GM12875 (cell line): Measurements from ENCODE around the gene KIAA0753.

Experiments used
- H3K4me3 ChIP-seq: one replicate; pipeline ENCODE4 v1.5.1; 2011; ENCODE audit warnings: low read depth, low read length, control low read depth
- TF ChIP-seq, protein P1 (sequence below): IDR thresholded peaks from 2 replicates; pipeline ENCODE4 v1.5.1; 2011; ENCODE audit warnings: low read depth, mild to moderate bottlenecking, control low read depth, inconsistent platforms, low read length, moderate library complexity, borderline replicate concordance; ENCODE audit not compliant: insufficient read depth

Gene KIAA0753

DNA sequence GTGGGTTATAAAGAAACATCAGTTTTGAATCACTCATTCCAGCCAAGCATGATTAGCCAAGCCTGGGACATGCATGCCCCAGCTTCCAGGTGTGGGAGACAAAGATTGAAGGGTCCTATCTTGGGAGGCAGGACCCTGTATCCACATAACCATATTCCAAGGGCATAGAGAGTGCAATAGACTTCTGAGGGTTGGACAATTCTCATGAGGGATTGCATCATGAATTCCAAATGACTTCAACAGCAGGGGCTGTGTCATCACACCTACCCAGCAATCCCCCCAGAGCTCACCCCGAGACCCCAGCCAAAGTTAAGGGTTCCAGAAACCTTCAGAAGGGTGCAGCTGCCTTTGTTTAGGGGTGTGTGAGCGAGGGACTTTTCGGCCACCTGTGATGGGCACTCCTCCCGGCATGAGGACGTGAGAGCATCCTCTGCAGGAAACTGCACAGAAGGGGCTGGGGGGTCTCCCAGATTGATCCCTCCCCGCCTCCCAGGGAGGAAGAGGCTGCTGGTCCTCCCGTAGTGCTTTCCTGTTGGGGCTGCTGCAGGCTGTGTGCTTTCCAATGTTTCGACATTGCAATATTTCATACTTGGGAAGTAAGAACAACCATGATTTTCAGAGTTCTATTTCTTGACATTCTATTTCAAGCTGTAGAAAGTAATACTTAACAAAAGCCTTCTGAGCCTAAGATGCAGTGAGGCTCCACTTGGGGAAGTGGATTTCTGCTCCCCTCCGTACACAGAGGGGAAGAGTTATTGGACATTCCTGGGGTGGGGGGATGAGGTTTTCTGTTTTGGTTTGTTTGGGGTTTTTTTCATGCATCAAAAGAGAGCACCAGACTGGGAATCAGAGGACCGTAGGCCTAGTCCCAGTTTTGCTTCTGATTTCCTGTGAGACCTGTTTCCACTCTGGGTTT, 70.9 kb downstream of the KIAA0753 start:
- TF ChIP-seq, protein P1, sequence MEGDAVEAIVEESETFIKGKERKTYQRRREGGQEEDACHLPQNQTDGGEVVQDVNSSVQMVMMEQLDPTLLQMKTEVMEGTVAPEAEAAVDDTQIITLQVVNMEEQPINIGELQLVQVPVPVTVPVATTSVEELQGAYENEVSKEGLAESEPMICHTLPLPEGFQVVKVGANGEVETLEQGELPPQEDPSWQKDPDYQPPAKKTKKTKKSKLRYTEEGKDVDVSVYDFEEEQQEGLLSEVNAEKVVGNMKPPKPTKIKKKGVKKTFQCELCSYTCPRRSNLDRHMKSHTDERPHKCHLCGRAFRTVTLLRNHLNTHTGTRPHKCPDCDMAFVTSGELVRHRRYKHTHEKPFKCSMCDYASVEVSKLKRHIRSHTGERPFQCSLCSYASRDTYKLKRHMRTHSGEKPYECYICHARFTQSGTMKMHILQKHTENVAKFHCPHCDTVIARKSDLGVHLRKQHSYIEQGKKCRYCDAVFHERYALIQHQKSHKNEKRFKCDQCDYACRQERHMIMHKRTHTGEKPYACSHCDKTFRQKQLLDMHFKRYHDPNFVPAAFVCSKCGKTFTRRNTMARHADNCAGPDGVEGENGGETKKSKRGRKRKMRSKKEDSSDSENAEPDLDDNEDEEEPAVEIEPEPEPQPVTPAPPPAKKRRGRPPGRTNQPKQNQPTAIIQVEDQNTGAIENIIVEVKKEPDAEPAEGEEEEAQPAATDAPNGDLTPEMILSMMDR = no peak
- no peak overlapping the region for H3K4me3 ChIP-seq

DNA sequence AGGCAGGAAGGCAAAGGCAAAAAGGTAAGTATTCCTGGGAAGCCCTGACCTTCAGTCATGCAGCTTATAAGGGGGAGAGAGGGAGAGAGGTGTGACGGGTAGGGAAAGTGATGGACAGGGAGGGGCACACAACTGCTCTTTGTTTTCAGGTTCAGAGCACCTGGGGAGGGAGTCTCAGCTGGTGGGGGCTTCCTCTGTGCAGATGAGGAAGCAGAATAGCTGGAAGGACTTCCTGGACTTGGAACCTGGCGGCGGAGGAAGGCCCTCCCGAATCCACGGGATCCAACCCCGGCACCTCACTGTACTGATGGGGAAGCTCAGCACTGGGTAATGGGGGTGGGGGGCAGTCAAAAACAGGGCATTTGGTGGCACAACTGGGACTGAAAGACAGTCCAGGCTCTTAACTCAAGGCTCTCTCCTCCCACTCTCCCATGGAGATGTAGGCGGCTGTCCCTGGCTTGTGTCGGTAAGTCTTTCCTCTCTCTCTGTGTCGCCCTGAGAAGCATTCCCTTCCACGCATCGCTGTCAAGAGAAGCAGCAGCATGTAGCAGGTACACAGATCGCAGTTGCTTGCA, 72.2 kb downstream of the KIAA0753 start:
- TF ChIP-seq, protein P1 = no peak

DNA sequence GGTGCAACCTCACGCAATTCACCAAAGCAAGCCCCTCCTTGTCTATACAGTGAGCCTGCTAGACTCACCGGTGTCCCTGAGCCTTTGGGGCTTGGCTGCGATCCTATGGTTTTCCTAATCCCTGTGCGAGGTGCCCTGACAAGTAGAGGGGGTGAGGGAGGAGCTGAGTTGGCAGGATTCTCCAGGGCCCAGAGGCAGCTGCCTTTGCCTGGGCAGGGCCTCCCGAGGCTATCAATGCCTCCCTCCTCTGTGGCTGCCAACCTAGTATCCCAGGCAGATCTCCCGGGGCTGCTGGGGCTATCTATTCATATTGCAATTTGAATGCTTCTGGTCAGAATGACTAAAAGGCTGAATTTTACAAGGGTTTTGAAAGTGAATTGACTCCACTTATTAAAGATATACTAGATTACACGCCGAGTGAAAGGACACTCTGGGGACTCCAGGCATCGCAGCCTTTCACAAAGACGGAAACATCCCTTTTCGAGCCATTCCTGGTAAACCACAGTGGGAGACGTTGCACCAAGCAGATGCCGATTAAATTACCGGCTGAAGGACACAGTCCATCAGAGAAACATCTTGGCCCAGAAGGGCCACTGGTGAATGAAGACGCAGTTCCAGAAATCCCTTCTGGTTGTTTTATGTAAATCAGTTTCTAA, 72.9 kb downstream of the KIAA0753 start:
- TF ChIP-seq, protein P1 = no peak
- no peak overlapping the region for H3K4me3 ChIP-seq

More for the DNA sequence above, 72.2 kb downstream of the KIAA0753 start:
- no peak overlapping the region for H3K4me3 ChIP-seq

DNA sequence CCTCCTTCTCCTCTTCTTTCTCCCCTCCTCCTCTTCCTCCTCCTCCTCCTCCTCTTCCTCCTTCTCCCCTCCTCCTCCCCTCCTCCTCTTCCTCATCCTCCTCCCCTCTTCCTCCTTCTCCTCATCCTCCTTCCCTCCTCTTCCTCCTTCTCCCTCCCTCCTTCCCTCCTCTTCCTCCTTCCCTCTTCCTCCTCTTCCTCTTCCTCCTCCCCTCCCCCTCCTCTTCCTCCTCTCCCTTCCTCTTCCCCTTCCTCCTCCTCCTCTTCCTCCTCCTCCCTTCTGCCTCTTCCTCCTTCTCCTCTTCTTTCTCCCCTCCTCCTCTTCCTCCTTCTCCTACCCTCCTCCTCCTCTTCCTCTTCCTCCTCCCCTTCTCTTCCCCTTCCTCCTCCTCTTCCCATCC, 79.1 kb downstream of the KIAA0753 start:
- H3K4me3 ChIP-seq = no peak overlapping the region
- TF ChIP-seq, protein P1 = no peak

DNA sequence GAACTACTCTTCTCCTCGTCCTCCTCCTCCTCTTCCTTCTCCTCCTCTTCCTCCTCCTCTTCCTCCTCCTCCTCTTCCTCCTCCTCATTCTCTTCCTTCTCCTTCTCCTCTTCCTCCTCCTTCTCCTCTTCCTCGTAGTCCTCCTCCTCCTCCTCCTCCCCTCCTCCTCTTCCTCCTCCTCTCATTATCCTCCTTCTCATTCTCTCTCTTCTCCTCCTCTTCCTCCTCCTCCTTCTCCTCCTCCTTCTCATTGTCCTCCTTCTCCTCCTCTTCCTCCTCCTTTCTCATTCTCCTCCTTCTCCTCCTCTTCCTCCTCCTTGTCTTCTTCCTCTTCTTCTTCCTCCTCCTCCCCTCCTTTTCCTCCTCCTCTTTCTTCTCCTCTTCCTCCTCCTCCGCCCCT, 80.0 kb downstream of the KIAA0753 start:
- TF ChIP-seq, protein P1 = no peak

DNA sequence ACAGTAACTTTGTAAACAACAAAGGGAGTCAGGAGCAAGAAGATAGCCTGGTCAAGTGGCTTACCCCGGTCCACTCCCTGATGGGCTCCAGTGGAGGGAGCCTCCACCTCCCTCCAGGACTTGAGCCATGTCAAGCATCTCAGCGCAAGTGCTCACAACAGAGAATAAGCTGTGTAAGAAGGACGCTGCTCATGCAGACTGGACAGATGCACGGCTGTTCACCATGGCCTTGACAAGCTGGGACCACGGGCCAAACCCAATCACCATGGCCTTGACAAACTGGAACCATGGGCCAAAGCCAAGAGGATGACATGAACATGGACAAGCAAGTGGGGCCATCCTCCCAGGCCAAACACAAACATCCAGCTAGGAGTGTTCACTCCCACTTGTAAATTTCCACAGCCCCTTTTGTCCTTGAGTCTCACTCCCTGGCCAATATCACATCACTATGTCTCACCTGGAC, 80.7 kb downstream of the KIAA0753 start:
- TF ChIP-seq, protein P1 = no peak
- H3K4me3 ChIP-seq = no peak overlapping the region

More for the DNA sequence above, 80.0 kb downstream of the KIAA0753 start:
- H3K4me3 ChIP-seq = no peak overlapping the region
